HG02763 (cell line): ENCODE results near the gene KRT25.
"Not testable (repeated sequence)": the region's sequence is repeated elsewhere in the genome, so short reads cannot be mapped to it uniquely, and the experiment has no call there.

Experiments
- ATAC-seq: cut with Tn5 transposase; IDR thresholded peaks from one replicate; pipeline ENCODE4 v1.9.1; 2021; ENCODE audit warnings: mild to moderate bottlenecking, moderate library complexity; ENCODE audit not compliant: unreplicated experiment

Gene KRT25

DNA sequence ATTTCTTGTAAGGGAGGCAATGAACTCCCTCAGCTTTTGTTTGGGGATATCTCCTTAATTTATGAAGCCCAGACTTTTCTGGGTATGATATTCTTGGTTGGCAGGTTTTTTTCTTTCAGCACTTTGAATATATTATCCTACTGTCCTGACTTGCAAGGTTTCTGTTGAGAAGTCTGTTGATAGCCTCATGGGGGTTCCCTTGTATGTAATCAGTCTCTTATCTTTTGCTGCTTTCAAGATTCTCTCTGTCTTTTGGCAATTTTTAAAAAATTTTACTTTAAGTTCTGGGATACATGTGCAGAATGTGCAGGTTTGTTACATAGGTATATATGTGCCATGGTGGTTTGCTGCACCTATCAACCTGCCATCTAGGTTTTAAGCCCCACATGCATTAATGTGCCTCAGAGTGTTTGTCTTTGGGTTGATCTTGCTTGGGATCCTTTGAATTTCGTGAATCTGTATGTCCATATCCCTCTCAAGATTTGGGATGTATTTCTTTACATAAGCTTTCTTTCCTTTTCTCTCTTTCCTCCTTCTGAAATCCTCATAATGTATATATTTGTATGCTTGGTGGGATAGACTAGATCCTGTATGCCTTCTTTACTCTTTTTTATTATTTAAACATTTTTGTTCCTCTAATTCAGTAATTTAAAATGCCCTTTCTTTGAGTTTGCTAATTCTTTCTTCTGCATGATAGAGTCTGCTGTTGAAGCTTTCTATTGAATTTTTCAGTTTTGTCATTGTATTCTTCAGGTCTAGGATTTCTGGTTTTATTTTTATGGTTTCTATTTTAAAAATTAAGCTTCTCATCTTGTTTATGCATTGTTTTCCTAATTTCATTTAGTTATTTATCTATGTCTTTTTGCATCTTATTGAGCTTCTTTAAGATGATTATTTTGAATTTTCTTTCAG lies 5.2 kb upstream of the KRT25 start:
- ATAC-seq: no peak

GRCh38 chr17:40753804-40754203 lies 1.3 kb downstream of the KRT25 start:
- no peak for ATAC-seq

DNA sequence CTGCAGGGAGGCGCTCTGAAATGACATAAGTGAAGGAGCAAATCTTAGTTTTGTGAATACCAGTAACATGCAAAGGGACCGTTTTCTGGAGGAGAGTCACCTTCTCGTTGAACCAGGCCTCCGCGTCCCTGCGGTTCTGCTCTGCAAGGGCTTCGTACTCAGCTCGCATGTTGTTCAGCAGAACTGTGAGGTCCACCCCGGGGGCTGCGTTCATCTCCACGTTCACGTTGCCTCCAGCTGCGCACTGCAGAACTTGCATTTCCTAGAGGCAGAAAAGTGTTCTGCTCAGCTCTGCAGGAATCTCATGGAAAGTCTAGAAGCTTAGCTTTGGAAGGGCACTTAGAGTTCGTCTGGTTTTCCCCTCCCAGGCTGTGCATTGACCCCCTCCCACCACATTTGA lies 4.1 kb downstream of the KRT25 start:
- no peak for ATAC-seq

DNA sequence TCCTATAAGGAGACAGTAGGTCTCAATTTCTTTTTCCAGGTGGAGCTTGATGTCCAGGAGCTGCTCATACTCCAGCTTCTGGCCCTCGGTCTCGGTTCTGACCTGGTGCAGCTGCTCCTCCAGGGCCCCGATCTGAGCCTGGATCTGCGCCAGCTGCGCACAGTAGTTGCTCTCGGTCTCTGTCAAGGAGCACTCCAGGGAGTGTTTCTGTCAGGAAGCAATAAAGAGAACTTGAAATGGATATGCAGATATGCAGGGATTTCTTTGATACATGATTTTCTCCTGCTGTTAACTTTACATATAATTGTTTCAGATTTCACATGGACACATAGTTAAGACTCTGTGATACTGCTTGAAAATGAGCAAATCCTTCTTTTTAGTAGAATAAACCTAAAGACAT lies 4.7 kb downstream of the KRT25 start:
- no peak for ATAC-seq

DNA sequence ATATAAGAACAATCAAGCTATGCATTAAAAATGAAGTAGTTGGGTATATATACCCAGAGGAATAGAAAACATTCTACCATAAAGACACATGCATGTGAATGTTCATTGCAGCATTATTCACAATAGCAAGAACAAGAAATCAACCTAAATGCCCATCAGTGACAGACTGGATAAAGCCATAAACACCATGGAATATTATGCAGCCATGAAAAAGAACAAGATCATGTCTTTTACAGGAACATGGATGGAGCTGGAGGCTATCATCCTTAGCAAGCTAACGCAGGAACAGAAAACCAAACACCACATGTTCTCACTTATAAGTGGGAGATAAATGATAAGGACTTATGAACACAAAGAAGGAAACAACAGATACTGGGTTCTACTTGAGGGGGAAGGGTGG lies 6.5 kb downstream of the KRT25 start:
- not testable (repeated sequence) for ATAC-seq

- ATAC-seq: no peak
Measured at GRCh38 chr17:40738553-40738952, 16.6 kb downstream of the KRT25 start.

- ATAC-seq: no peak
Measured at GRCh38 chr17:40735016-40735415, 20.1 kb downstream of the KRT25 start.

- no peak for ATAC-seq
Measured at GRCh38 chr17:40734018-40734417, 21.1 kb downstream of the KRT25 start.

GRCh38 chr17:40730970-40731369 lies 24.2 kb downstream of the KRT25 start:
- ATAC-seq: no peak

GRCh38 chr17:40727447-40728231 lies 27.5 kb downstream of the KRT25 start:
- ATAC-seq: no peak

DNA sequence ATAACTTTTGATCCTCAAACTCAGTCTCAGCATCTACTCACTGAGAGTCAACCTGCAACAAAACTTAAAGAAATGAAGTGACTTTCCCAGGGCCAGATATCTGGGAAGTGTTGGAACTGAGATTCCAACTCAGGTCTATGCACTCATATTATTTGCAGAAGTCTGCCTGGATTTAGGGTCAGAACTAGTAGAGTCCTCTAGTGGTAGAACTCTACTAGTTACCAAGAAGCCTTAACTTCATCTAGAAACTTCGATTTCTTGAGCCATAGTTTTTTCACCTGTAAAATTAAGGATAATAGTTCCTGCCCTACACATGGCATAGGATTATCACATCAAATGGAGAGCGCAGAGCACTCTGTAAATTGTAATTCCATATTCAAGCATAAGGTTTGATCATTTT lies 28.2 kb downstream of the KRT25 start:
- no peak for ATAC-seq

DNA sequence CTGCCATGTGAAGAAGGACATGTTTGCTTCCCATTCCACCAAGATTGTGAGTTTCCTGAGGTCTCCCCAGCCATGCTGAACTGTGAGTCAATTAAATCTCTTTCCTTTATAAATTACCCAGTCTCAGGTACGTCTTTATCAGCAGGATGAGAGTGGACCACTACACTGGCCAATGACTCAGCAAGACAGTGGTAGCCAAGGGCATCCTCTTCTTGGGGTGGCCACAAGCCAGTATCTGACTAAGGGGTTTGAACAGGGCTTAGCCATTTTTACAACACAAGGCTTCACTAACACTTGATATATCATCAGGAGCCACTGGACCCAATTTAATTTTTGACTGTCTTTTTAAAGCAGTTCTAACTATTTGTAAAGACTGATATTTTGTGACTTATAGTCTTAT lies 30.5 kb downstream of the KRT25 start:
- ATAC-seq: no peak

- no peak for ATAC-seq
Measured at GRCh38 chr17:40722241-40722640, 32.9 kb downstream of the KRT25 start.

DNA sequence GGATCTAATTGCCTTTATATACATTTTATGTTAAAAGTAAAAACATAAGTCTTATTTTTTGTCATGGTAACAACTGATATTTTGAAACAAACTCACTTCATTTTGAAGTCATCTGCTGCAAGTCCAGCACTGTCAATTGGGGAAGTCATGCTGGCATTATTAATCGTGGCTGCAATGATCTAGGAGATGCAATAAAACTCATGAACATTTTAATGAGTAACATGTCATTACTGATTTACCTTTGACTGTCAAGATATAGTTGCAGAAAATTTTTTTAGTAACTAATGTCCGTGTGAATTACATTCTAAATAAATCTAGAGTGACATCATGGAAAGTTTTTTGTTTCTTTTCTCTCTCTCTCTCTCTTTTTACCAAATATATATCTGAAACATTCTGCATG lies 34.2 kb downstream of the KRT25 start:
- ATAC-seq: no peak

DNA sequence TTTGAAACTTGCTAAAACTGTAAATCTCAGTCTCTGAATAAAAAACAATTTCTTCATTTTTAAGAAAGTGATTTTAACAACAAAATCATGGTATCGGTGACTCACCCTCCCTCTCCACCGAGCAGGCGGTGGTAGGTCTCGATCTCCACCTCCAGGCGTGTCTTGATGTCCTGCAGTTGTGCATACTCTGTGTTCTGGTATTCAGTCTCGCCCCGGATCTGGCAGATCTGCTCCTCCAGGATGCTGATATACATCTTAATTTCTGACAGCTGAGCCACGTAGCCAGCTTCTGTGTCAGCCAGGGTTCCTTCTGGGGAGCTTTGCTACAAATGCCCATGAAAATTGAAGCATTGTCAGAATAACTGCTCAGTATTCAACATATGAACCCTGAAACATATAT lies 36.2 kb downstream of the KRT25 start:
- no peak for ATAC-seq

GRCh38 chr17:40717776-40718175 lies 37.4 kb downstream of the KRT25 start:
- no peak for ATAC-seq

DNA sequence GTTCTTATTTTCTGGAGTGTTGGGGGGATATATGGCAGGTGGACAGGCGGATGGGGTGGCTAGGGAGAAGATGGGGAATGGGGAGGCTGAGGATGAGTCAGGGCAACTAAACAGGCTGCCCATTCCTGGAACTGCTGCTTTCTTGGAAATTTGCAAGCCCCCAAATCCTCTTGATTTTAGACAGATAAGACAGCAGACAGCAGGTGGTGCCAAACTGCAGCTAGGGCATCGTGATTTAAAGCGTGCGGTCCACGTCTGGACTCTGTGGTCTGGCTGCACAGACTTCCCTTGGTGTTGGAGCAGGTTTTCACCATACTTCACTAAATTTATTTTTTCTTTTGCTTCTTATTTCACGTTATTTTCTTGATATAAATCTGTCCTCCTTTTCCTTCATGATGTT lies 40.7 kb downstream of the KRT25 start:
- ATAC-seq: no peak

DNA sequence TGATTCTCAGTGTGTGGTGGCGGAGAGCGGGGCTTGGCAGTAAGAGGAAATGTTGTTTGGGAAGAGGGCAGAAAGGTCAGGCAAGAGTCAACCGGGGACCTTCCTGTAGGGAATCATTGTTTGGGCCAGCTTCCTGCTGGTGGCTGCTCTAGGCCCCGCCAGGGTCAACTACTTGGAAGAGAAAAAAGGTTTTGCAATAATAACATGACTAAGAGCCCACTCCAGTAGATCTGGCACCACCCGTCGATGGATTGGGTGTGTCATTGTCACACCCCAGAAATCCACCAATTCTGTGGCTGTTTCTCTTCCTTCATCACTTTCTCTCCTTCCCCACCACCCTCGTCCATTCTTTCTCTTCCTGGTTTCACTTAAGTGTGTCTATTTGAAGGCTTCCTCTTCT lies 47.4 kb downstream of the KRT25 start:
- ATAC-seq: no peak

DNA sequence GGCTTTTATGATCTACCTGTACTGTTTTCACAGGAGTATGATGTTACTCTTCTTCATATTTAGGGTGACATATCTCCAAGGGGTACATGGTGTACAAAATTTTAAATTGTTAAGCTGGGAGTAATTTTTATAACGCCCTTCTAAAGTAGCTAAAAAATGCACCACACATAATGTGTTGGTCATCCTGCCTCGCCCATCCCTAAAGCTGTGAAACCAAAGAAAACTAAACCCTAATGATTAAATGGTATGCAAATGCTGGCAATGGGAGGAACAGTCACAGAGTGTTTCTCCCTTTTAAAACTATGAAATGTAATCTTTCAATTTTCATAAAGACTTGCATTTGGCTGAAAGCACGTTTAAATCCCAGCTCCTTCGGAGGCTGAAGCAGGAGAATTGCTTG lies 49.5 kb downstream of the KRT25 start:
- ATAC-seq: no peak

DNA sequence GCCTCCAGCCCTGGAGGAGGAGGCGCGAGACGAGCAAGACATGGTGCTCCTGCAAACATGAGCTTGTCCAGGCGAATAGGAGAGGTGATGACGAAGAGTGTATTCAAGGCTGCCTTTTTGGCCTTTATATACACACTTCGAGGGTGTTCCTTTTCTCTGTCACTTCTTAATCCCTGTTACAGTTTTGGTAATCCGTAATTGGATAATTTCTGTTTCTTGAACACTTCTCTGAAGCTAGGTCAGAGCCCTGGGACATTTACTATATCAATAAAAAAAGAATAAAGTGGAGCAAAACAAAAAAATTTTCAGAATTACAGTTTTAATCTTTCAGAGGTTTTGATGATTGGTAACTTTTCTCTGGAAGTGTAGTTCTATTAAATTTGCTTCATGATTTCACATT lies 51.5 kb downstream of the KRT25 start, which contains the start of gene KRT24:
TSS of gene KRT24 (minus strand) at position 101 of the 400 bp plus-strand sequence. CDS start at position 42, 59 bp downstream.
- ATAC-seq: no peak

- ATAC-seq: no peak
Measured at GRCh38 chr17:40702271-40702670, 52.9 kb downstream of the KRT25 start.

DNA sequence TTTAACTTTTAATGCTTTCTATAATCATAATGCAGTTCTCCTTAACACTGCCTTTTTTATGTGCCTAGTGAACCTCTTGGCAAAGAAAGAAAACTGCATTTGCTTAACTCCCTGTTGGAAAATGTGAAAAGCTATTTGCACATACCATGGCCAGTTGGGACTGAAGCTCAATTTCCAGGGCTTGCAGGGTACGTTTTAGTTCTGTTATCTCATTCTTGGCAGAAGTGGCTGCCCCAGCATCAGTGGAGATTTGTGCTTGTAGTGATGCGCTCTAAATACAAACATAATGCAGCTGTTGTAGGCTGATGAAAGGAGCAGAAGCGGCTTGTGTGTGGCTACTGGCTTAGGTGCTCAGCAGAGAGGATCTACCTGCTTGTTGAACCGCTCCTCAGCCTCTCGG lies 55.3 kb downstream of the KRT25 start:
- no peak for ATAC-seq
